Transverse colon (tissue), 4 donors: ENCODE data around the gene BAHCC1.
"Not testable (repeated sequence)": the region's sequence is repeated elsewhere in the genome, so short reads cannot be mapped to it uniquely, and the experiment has no call there.

ENCODE experiments used
- POLR2A ChIP-seq: fragments of 450-650 bp; IDR thresholded peaks from one replicate; pipeline ENCODE4 v1.6.1; 2016; ENCODE audit warnings: antibody characterized with exemption, mild to moderate bottlenecking, moderate library complexity
- POLR2AphosphoS5 ChIP-seq, 3 donors: sonication (generic); formaldehyde crosslinking; IDR thresholded peaks; one replicate each; pipeline ENCODE4 v1.6.1; 2016; ENCODE audit warnings: antibody characterized with exemption in 3 of 3
- TF ChIP-seq, protein P1 (sequence below), 5 experiments: fragments of 200-600 bp in 3 of 5; fragments of 450-650 bp in 2 of 5; sonication (generic) in 3 of 5; IDR thresholded peaks; 1 replicate in 2 of 5; 2 replicates in 3 of 5; pipeline ENCODE4 v1.5.1; 2016 to 2017; ENCODE audit warnings: antibody characterized with exemption in 5 of 5, inconsistent platforms in 3 of 5, mild to moderate bottlenecking in 2 of 5, moderate library complexity in 1 of 5

DNA sequence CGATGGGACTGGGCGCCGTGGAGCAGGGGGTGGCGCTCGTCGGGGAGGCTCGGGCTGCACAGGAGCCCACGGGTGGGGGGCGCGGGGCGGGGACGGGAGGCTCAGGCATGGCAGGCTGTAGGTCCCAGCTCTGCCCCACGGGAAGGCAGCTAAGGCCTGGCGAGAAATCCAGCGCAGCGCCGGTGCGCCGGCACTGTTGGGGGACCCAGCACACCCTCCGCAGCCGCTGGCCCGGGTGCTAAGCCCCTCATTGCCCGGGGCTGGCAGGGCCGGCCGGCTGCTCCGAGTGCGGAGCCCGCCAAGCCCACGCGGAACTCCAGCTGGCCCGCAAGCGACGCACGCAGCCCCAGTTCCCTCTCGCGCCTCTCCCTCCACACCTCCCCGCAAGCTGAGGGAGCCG is 43.2 kb upstream of the BAHCC1 start:
- TF ChIP-seq POLR2AphosphoS5 (IDR thresholded peaks at IDR 0.05); POLR2A: not testable (repeated sequence)
- TF ChIP-seq, protein P1, sequence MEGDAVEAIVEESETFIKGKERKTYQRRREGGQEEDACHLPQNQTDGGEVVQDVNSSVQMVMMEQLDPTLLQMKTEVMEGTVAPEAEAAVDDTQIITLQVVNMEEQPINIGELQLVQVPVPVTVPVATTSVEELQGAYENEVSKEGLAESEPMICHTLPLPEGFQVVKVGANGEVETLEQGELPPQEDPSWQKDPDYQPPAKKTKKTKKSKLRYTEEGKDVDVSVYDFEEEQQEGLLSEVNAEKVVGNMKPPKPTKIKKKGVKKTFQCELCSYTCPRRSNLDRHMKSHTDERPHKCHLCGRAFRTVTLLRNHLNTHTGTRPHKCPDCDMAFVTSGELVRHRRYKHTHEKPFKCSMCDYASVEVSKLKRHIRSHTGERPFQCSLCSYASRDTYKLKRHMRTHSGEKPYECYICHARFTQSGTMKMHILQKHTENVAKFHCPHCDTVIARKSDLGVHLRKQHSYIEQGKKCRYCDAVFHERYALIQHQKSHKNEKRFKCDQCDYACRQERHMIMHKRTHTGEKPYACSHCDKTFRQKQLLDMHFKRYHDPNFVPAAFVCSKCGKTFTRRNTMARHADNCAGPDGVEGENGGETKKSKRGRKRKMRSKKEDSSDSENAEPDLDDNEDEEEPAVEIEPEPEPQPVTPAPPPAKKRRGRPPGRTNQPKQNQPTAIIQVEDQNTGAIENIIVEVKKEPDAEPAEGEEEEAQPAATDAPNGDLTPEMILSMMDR (IDR thresholded peaks at IDR 0.05), result not testable (repeated sequence)
